ENCODE measurements around the gene RAP1GDS1. TPM values are rescaled to one million over a fixed set of nuclear protein-coding genes. Genes with fewer than 3 reads are reported as not detected.
A peak's percentile ranks its signal among the peaks of the same experiment; 100 is the strongest.

RAP1GDS1 gene
- total and polyA plus RNA-seq, 4 donors, result 11.2 to 19.4 (median 16.0) TPM

- H3K27me3 ChIP-seq (ENCODE audit: control insufficient read depth in 4 of 4, insufficient read depth in 4 of 4, low read length in 3 of 4), result no peaks in the 10 kb centered on the region
- peaks cover 0 to 2% (median 0%) of the 10 kb centered on the region in 4 donors for H3K36me3 ChIP-seq (ENCODE audit: control insufficient read depth in 4 of 4, insufficient read depth in 3 of 4, low read depth in 1 of 4, low read length in 3 of 4)
- no peak overlapping the region for H3K27ac ChIP-seq (ENCODE audit: low read depth in 1 of 2, low read length in 2 of 2)
- no peaks in the 10 kb centered on the region for H3K9me3 ChIP-seq (ENCODE audit: control insufficient read depth in 4 of 4, low read length in 3 of 4)
- peak overlapping the region; percentile 44 to 65 (median 64) for H3K4me3 ChIP-seq (ENCODE audit: low read depth in 1 of 3, low read length in 3 of 3)
- DNase-seq (ENCODE audit: low spot score), result peak; percentile 65
- peaks cover 0 to 6% (median 1%) of the 10 kb centered on the region in 4 donors for H3K4me1 ChIP-seq (ENCODE audit: control insufficient read depth in 4 of 4, insufficient read depth in 4 of 4, low read length in 3 of 4)
- TF ChIP-seq RAD21 (IDR thresholded peaks at IDR 0.05) (peak; percentile 94 to 96), SP1 (IDR thresholded peaks at IDR 0.05) (no peak), ZBTB33 (IDR thresholded peaks at IDR 0.05) (no peak), GABPA (IDR thresholded peaks at IDR 0.05 in 1 of 2, conservative IDR thresholded peaks at IDR 0.05 in 1 of 2) (no peak), ATF3 (IDR thresholded peaks at IDR 0.05) (no peak), MAX (IDR thresholded peaks at IDR 0.05) (no peak), RXRA (IDR thresholded peaks at IDR 0.05) (no peak), EGR1 (IDR thresholded peaks at IDR 0.05; ENCODE audit: low read depth in 2 of 2) (no peak), JUND (IDR thresholded peaks at IDR 0.05) (no peak), CTCF (IDR thresholded peaks at IDR 0.05; ENCODE audit: low read depth, low read length, missing input control) (peak; percentile 80), HNF4A (conservative IDR thresholded peaks at IDR 0.05) (peak in 1 of 2 donors; percentile 20)
- peak overlapping the region in 1 of 2 donors; percentile 51 for H3K9ac ChIP-seq (ENCODE audit: low read depth in 1 of 2, low read length in 2 of 2)
- 2% methylated on average over 20 of the region's 20 CpGs for WGBS
Observed at GRCh38 chr4:98467627-98468072, 206.5 kb downstream of the RAP1GDS1 start.

GRCh38 chr4:98468709-98469108 is 207.5 kb downstream of the RAP1GDS1 start:
- Histone ChIP-seq H3K4me3 (ENCODE audit: low read depth in 1 of 3, low read length in 3 of 3) (no peak overlapping the region), H3K27me3 (ENCODE audit: control insufficient read depth in 4 of 4, insufficient read depth in 4 of 4, low read length in 3 of 4) (no peaks in the 10 kb centered on the region), H3K36me3 (ENCODE audit: control insufficient read depth in 4 of 4, insufficient read depth in 3 of 4, low read depth in 1 of 4, low read length in 3 of 4) (peaks cover 0 to 2% (median 0%) of the 10 kb centered on the region in 4 donors), H3K27ac (ENCODE audit: low read depth in 1 of 2, low read length in 2 of 2) (no peak overlapping the region), H3K9ac (ENCODE audit: low read depth in 1 of 2, low read length in 2 of 2) (no peak overlapping the region), H3K9me3 (ENCODE audit: control insufficient read depth in 4 of 4, low read length in 3 of 4) (no peaks in the 10 kb centered on the region), H3K4me1 (ENCODE audit: control insufficient read depth in 4 of 4, insufficient read depth in 4 of 4, low read length in 3 of 4) (peaks cover 0 to 6% (median 1%) of the 10 kb centered on the region in 4 donors)
- 69% methylated on average over 6 of the region's 6 CpGs for WGBS
- no peak for TF ChIP-seq YY1 (IDR thresholded peaks at IDR 0.05)
- TF ChIP-seq FOXA2 (IDR thresholded peaks at IDR 0.05), result no peak
- no peak for TF ChIP-seq ZBTB33 (IDR thresholded peaks at IDR 0.05)
- no peak for TF ChIP-seq SP1 (IDR thresholded peaks at IDR 0.05)
- TF ChIP-seq TAF1 (conservative IDR thresholded peaks at IDR 0.05), result no peak
- no peak for TF ChIP-seq REST (IDR thresholded peaks at IDR 0.05)
- TF ChIP-seq NR2F2 (IDR thresholded peaks at IDR 0.05), result no peak
- no peak for TF ChIP-seq FOXA1 (IDR thresholded peaks at IDR 0.05)
- TF ChIP-seq RAD21 (IDR thresholded peaks at IDR 0.05), result no peak
- no peak for TF ChIP-seq CTCF (IDR thresholded peaks at IDR 0.05; ENCODE audit: low read depth, low read length, missing input control)
- no peak for TF ChIP-seq ATF3 (IDR thresholded peaks at IDR 0.05)
- TF ChIP-seq MAX (IDR thresholded peaks at IDR 0.05), result no peak
- TF ChIP-seq GABPA (IDR thresholded peaks at IDR 0.05 in 1 of 2, conservative IDR thresholded peaks at IDR 0.05 in 1 of 2), result no peak
- TF ChIP-seq HNF4A (conservative IDR thresholded peaks at IDR 0.05), result no peak
- TF ChIP-seq RXRA (IDR thresholded peaks at IDR 0.05), result no peak
- no peak for TF ChIP-seq JUND (IDR thresholded peaks at IDR 0.05)
- TF ChIP-seq EGR1 (IDR thresholded peaks at IDR 0.05; ENCODE audit: low read depth in 2 of 2), result no peak
- no peak for TF ChIP-seq HNF4G (IDR thresholded peaks at IDR 0.05)
- no peak for DNase-seq (ENCODE audit: low spot score)
